ENCODE measurements around the gene DCUN1D2. TPM values are rescaled to one million over a fixed set of nuclear protein-coding genes. Genes with fewer than 3 reads are reported as not detected.

DCUN1D2 gene
- total RNA-seq, 1 donor from 2014 or later = 26.2 TPM

- ChIA-PET POLR2A (no interaction called here), CTCF (no interaction called here)
- H3K4me3 Mint-ChIP-seq = no peak overlapping the region
- H3K9me3 Mint-ChIP-seq = peaks cover 8% of the 10 kb centered on the region
- no peaks in the 10 kb centered on the region for H3K36me3 Mint-ChIP-seq (ENCODE audit: low read depth)
- DNase-seq = no peak
- no peaks in the 10 kb centered on the region for H3K27me3 Mint-ChIP-seq
- H3K27ac Mint-ChIP-seq = no peak overlapping the region
- H3K4me1 Mint-ChIP-seq = peaks cover 31% of the 10 kb centered on the region
- intact Hi-C loops (cut with micrococcal nuclease) = no loop called here
- no peak for TF ChIP-seq CTCF (IDR thresholded peaks at IDR 0.05)
- no peak for ATAC-seq (ENCODE audit: low read depth)
These were observed 76.2 kb downstream of the DCUN1D2 start for GRCh38 chr13:113414335-113414734.

GRCh38 chr13:113413898-113414282, 76.6 kb downstream of the DCUN1D2 start:
- ChIA-PET CTCF (no interaction called here), POLR2A (no interaction called here)
- no peak for ATAC-seq (ENCODE audit: low read depth)
- Mint-ChIP-seq H3K27ac (no peak overlapping the region), H3K4me1 (peaks cover 35% of the 10 kb centered on the region), H3K36me3 (ENCODE audit: low read depth) (no peaks in the 10 kb centered on the region), H3K4me3 (no peak overlapping the region), H3K27me3 (no peaks in the 10 kb centered on the region), H3K9me3 (peaks cover 11% of the 10 kb centered on the region)
- no peak for TF ChIP-seq CTCF (IDR thresholded peaks at IDR 0.05)
- intact Hi-C loops (cut with micrococcal nuclease) = no loop called here
- no peak for DNase-seq

GRCh38 chr13:113413178-113413897, 77.2 kb downstream of the DCUN1D2 start:
- no peaks in the 10 kb centered on the region for H3K27me3 Mint-ChIP-seq
- DNase-seq = no peak
- intact Hi-C loops (cut with micrococcal nuclease) = no loop called here
- POLR2A ChIA-PET = no interaction called here
- no peak overlapping the region for H3K4me3 Mint-ChIP-seq
- peaks cover 11% of the 10 kb centered on the region for H3K9me3 Mint-ChIP-seq
- H3K4me1 Mint-ChIP-seq = peaks cover 39% of the 10 kb centered on the region
- TF ChIP-seq CTCF (IDR thresholded peaks at IDR 0.05) = no peak
- no peak for ATAC-seq (ENCODE audit: low read depth)
- no peaks in the 10 kb centered on the region for H3K36me3 Mint-ChIP-seq (ENCODE audit: low read depth)
- CTCF ChIA-PET = no interaction called here
- no peak overlapping the region for H3K27ac Mint-ChIP-seq

- H3K4me3 Mint-ChIP-seq = no peak overlapping the region
- intact Hi-C loops (cut with micrococcal nuclease) = no loop called here
- H3K36me3 Mint-ChIP-seq (ENCODE audit: low read depth) = no peaks in the 10 kb centered on the region
- CTCF ChIA-PET = no interaction called here
- no peaks in the 10 kb centered on the region for H3K27me3 Mint-ChIP-seq
- ATAC-seq (ENCODE audit: low read depth) (no peak), DNase-seq (no peak)
- no peak for TF ChIP-seq CTCF (IDR thresholded peaks at IDR 0.05)
- peaks cover 11% of the 10 kb centered on the region for H3K9me3 Mint-ChIP-seq
- H3K4me1 Mint-ChIP-seq = peaks cover 36% of the 10 kb centered on the region
- no peak overlapping the region for H3K27ac Mint-ChIP-seq
- POLR2A ChIA-PET = no interaction called here
These were observed 78.1 kb downstream of the DCUN1D2 start for GRCh38 chr13:113412440-113412839.

GRCh38 chr13:113411216-113412023, 79.1 kb downstream of the DCUN1D2 start:
- intact Hi-C loops (cut with micrococcal nuclease) = no loop called here
- no peak for ATAC-seq (ENCODE audit: low read depth)

More at GRCh38 chr13:113411216-113412023, 79.1 kb downstream of the DCUN1D2 start:
- no peak overlapping the region for H3K27ac Mint-ChIP-seq
- peaks cover 34% of the 10 kb centered on the region for H3K4me1 Mint-ChIP-seq
- DNase-seq = no peak
- peaks cover 11% of the 10 kb centered on the region for H3K9me3 Mint-ChIP-seq
- no peak overlapping the region for H3K4me3 Mint-ChIP-seq
- ChIA-PET POLR2A (no interaction called here), CTCF (no interaction called here)
- no peaks in the 10 kb centered on the region for H3K27me3 Mint-ChIP-seq
- no peak for TF ChIP-seq CTCF (IDR thresholded peaks at IDR 0.05)
- no peaks in the 10 kb centered on the region for H3K36me3 Mint-ChIP-seq (ENCODE audit: low read depth)
